NCI-H1436 (cell line): Measurements from ENCODE around the gene FHL3.
"Not testable (repeated sequence)": the region's sequence is repeated elsewhere in the genome, so short reads cannot be mapped to it uniquely, and the experiment has no call there.

Source experiments
- DNase-seq: peaks from one replicate; lab custom pipeline; 2025; lab: John Stamatoyannopoulos, UW

FHL3 gene

DNA sequence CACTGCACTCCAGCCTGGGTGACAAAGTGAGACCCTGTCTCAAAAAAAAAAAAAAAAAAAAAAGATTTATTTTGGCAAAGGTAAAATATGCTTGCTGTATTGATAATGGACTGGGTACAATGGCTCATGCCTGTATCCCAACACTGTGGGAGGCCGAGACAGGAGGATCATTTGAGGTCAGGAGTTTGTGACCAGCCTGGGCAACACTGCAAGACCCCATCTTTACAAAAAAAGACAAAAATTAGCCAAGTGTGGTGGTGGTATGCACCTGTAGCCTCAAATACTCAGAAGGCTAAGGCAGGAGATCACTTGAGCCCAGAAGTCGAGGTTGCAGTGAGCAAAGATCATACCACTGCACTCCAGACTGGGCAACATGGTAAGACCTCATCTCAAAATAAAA is 21.8 kb downstream of the FHL3 start:
- no peak for DNase-seq

DNA sequence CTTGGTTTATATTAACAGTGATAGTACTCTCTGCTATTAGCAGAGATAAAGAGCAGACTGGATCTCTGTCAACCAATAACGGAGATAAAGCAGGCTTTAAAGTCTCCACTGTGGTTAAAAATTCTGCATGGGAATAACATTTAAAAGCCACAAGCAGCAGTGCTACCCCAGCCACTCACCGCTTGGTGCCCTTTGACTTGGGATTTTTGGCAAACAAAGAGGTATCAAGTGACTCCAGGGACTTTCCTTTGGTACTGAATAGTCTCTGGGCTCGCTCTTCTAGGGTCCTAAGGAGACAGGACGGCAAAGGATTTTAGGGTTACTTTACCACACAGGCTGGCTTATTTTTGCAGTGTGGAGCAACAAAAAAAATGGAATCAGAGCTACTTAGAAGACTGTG is 26.8 kb downstream of the FHL3 start:
- no peak for DNase-seq

DNA sequence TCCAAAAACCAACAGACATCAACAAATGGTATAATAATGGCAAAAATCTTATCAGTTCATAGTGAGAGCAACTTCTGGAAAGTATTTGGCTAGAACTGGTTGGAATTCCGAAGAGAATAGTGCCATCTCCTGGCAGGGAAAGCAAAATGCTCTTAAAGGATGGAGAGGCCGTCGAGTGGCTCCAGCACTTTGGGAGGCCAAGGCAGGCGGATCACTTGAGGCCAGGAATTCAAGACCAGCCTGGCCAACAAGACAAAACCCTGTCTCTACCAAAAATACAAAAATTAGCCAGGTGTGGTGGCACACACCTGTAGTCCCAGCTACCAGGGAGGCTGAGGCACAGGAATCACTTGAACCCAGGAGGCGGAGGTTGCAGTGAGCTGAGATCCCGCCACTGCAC is 30.2 kb downstream of the FHL3 start:
- DNase-seq = not testable (repeated sequence)

DNA sequence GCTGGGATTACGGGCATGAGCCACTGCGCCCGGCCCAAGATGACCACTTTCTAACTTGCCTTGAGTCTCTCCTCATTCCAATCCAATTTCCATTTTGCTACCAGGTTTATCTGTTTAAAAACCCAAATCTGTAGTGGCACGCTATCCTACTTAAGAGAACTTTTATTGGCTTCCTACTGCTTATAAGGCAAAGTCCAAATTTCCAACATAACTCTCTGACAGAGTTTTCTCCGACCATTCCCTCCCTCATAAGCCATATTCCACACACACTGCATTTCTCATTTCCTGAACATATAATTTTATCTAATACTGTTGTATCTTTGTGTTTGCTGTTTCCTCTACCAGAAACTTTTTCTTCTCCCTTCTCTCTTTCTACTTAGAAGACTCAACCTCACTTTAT is 30.7 kb downstream of the FHL3 start:
- no peak for DNase-seq

DNA sequence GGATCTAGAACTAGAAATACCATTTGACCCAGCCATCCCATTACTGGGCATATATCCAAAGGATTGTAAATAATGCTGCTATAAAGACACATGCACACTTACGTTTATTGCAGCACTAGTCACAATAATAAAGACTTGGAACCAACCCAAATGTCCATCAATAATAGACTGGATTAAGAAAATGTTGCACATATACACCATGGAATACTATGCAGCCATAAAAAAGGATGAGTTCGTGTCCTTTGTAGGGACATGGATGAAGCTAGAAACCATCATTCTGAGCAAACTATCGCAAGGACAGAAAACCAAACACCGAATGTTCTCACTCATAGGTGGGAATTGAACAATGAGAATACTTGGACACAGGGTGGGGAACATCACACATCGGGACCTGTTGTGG is 31.6 kb downstream of the FHL3 start:
- not testable (repeated sequence) for DNase-seq

DNA sequence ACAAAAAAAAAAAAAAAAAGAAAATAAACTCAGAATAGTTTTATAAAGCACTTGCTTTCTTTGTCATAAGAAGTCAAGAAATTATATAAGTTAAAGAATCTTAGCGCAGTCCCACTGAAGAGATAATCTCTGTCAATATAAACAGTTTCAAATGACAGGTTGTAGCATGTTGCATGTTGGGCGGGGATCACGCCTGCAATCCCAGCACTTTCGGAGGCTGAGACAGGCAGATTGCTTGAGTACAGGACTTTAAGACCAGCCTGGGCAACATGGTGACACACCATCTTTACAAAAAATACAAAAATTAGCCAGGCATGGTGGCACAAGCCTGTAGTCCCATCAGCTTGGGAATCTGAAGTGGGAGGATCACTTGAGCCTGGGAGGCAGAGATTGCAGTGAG is 40.0 kb downstream of the FHL3 start:
- DNase-seq = no peak

DNA sequence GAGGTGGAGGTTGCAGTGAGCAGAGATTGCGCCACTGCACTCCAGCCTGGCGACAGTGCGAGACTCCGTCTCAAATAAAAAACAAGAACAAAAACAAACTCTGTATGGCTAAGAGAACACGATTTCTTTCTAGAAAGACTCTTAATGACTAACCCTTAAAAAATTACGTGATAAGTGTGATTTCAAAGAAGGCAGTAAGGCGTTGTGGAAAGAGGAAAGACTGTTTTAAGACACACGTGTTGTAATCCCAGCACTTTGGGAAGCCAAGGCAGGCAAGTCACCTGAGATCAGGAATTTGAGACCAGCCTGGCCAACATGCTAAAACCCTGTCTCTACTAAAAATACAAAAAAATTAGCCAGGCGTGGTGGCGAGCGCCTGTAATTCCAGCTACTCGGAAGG is 41.2 kb downstream of the FHL3 start:
- DNase-seq = not testable (repeated sequence)

DNA sequence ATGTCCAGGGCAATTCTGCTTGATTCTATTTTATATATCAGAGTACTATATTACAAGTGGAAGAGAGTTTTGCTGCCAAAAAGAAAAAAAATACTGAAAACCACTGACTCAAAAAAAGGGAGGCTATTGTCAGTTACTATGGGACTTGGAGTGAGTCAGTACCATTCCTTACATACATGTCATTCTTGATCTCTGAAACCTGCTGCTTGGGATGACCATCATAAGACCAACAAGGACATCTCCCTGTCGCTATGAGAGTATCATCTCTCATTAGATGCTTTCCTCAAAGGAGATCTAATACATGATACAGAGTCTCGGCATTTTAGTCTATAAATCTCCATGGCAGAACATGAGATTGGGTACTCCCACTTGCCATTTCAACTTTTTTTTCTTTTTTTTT is 46.6 kb downstream of the FHL3 start:
- no peak for DNase-seq

DNA sequence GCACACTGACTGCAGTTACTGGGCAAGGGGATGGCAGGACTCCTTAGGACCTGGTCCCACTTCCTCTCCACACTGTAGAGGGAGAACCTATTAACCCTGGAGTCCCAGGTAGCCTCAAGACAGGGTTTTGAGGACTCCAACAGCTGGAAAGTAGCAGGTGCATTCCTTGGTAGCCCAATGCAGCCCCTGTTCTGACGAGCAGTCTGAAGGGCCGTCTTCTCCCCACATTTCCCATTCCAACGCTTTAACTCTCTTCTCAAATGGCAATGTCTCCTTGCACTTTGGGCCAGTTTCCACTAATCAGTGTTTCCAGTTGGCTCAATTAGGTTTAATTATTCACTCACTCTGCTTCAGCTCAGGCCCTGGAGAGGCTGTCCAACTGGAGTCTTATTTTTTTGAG is 49.6 kb downstream of the FHL3 start:
- DNase-seq = no peak

DNA sequence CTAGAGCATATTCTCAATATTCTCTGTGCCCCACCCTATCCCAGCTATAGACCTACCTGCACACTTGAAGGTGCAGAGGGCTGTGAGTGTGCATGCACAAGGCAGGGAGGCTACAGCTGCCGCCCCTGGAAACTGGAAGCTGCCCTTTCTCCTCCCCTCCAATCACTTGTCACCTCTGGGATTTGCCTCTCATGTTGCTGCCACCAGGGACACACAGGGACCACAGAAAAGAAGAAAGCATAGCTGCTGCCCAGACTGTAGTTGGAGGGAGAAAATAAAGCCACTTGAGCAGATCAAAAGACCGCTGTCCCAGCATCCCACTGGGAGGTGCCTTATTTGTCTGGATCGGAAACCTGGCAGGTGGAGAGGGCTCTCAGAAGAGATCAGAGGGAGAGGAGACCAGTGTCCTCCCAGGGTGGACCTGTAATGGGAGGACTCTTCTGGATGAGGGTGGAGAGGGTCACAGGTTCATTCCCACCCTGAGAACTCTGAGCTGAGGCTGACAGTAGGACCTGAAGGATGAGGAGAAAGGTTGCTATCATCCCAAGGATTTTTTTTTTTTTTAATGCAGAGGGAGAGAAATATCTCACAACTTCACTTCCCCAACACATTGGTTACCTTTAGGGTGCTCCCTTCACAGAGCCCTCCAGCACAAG is 50.9 kb downstream of the FHL3 start:
- peak; percentile 60 for DNase-seq

DNA sequence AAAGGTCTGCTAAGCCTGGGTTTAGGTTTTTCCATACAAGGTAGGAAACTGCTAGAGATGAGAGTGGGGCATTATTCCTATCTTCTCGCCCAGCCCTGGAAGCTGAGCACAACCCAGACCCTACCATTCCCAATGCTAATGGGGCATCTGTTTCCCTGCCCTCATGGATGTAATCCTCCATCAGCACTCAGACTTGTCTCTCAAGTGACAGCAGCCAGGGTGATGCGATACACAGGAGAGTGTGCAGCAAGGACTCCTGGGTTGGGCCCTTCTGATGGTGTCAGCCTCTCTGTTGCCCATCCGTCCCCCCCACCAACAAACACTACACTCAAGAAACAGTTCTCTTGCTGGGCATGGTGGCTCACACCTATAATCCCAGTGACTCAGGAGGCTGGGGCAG is 52.6 kb downstream of the FHL3 start:
- DNase-seq = no peak

DNA sequence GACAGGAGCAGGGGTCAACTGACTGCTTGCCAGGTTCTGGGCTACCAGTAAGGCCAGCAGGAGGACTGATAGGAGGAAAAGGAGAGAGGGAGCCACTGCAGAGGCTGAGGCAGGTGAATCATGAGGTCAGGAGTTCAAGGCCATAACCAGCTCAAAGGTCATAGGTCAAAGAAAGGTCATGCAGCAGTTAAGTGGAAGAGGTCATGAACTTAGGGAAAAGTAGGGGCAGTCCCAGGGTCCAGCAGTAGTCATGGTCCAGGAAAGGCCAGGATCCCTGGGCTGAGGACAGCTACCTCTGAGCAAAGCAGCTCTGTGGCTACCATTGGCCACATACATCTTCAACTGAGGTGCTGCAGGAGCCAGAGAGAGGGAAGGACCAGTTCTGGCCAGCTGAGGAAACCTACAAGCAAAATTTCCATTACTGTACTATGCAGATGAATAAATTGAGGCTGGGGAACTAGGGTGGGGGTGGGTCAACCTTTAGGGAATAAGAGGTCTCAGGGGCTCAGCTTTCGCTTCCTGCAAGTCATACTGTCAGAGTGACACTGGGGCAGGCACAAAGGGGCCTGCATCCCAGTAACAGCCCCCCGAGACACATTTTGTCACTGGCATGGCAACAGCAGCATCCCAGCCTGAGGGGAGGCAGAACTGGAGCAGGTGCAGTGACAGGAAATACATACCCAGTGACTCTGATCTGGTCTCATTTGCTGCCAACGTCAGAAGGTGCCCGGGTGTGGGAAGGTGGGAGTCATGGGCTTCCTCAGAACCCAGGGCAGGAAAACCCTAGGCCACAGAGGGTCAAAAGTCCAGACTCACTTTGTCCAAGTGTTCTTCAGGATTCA is 53.3 kb downstream of the FHL3 start:
- DNase-seq = no peak

DNA sequence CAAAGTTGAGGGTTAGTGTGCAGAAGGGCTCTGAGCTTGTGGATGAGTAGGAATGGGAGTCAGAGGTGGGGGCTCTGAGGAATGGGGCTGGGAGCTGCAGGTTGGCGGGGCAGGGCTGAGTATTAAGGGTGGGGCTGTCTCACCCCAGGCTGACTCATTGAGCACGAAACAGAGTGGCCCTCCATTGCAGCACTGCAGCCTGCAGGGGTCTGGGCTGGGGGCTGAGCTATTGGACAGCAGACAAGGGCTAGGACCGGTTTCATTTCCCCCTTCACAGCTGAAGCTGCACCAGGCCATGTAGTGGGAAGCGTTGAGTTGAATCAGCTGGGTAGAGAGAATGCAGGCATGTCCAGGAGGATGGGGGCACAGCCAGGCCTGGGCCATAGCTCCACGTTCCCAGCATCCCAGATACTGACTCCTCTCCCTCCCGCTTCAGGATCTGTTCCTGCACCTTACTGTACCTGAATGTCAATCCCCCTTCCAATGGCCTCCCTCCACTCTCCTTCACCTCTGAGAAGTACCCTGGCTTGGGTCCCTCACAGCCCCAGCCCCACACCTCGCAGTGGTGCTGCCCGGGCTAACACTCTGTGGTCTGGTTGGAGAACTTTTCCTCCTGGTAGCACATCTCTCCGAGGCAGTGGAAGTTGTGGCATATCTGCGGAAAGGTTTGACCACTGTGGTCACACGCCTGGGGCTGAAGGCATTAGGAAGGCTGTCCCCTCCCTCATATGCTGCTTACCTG is 54.1 kb downstream of the FHL3 start:
- DNase-seq = no peak

DNA sequence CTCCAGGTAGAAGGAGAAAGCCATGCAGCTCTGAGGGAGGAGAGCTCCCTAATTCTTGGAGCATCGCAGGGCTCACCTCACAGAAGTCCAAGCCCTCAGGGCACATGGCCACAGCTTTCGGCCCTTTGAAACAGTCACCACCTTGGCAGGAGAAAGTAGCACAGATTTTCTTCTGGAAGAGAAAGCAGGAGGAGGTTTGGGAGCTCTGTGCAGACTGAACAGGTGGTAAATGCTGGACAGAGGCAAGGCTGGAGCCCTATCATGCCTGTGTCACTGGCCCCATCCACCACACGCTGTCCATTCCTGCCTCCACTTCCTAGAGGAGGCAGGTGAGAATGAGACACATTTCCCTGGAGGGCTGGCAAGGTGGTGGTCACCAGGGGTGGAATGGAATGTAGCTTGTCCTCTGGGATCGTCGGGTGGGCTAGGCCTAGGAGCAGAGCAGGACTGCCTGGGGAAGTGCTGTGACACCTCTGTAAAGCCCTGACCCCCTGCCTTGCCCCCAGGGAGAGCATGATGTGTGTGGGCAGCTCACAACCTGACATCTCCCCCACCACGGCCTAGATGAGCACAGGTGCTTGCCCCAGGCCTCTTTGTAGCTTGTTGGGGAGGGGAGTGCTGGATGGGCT is 55.7 kb downstream of the FHL3 start:
- DNase-seq = no peak

DNA sequence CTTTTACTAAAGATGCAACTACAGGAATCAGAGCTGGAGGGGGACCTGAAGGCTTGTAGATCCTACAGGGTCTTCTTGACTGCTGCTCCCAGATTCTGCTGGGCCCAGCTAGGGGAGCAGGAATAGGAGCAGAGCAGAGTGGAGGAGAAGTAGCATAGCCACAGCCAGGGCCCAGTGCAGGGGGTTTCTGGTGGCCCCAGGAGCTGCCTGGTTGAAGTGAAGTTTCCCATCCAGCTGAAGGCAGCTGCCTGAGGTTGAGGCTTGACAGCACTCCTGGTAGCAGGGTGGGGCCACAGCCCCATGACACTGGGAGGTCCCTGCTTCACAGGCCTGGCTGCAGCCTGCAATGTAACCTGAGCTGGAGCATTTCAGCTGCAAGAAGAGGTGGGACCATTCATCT is 56.5 kb downstream of the FHL3 start:
- DNase-seq = no peak

DNA sequence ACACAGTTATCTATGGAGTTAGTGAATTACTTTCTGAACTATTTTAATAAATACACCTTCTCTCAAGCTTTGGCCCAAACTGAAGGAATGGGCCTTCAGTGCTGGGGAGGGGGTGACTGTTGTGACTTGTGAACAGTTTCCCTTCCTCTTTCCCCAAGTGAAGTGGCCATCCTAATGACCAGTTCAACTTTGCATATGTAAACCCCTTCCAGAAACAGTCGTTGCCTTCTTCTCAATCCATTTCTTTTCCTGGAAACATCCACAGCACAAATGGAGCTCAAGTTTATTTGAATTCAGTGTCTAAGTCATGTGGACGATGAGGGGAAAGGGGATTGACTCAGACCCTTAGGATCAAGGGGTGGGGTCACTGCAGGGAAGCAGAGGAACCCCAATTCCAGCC is 57.1 kb downstream of the FHL3 start:
- no peak for DNase-seq

DNA sequence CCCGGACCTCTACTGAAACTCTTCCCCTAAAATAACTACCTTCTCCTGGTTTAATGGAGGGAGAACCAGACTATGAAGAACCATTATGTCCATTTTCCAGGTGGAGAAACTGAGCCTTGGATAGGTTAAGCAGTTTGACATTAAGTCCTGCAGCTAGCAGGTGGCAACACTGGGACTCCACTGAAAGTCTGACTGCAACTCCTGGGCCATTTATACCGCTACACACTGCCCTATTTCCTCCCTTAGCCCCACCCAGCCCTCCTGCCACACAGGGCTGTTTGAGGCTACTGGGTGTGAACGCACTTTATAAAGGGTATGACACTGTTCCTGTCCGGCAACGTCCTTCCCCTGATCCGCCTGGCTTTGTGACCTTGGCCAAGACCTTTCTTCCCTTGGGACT is 58.0 kb downstream of the FHL3 start:
- no peak for DNase-seq
